A673 (cell line): ENCODE measurements around the gene TMEM144. TPM values are rescaled to one million over a fixed set of nuclear protein-coding genes. Genes with fewer than 3 reads are reported as not detected.

Source experiments
- BruUV-seq: library from RNA; stranded (reverse); fragments of 400-500 nt; replicated peaks from 2 replicates; lab custom pipeline; 2021; lab: Mats Ljungman, UMichigan
- CTCF ChIA-PET: fragments of 300-600 bp; sonication (Branson Sonifier 250); formaldehyde crosslinking; loops from one replicate; lab custom pipeline; 2022; ENCODE audit warnings: antibody characterized with exemption; lab: Charles Lee
- POLR2A ChIA-PET: fragments of 300-600 bp; sonication (Branson Sonifier 250); formaldehyde crosslinking; loops from one replicate; lab custom pipeline; 2022; ENCODE audit warnings: antibody characterized with exemption; ENCODE audit not compliant: low non-redundant PET; lab: Charles Lee
- DNase-seq: peaks from one replicate; pipeline ENCODE4 v3.0.0-alpha.2; 2015; ENCODE audit warnings: low spot score
- H3K27ac ChIP-seq: fragments of 200-600 bp; sonication (generic); 2 replicates; pipeline ENCODE4 v1.5.1; 2016; ENCODE audit warnings: mixed run types, low read depth, mild to moderate bottlenecking, mixed read lengths, antibody characterized with exemption, low read length; ENCODE audit not compliant: poor library complexity, severe bottlenecking
- H3K27me3 ChIP-seq: fragments of 200-600 bp; sonication (generic); replicated peaks from 2 replicates; pipeline ENCODE4 v1.6.1; 2017; ENCODE audit warnings: mixed run types, low read depth, mild to moderate bottlenecking, mixed read lengths, antibody characterized with exemption, low read length; ENCODE audit not compliant: insufficient read depth, poor library complexity
- H3K36me3 ChIP-seq: fragments of 200-600 bp; sonication (generic); 2 replicates; pipeline ENCODE4 v1.6.1; 2016; ENCODE audit warnings: mixed run types, mild to moderate bottlenecking, mixed read lengths, antibody characterized with exemption, low read length; ENCODE audit not compliant: insufficient read depth, poor library complexity, severe bottlenecking
- H3K4me1 ChIP-seq: fragments of 200-600 bp; sonication (generic); 2 replicates; pipeline ENCODE4 v1.6.1; 2017; ENCODE audit warnings: mixed run types, mild to moderate bottlenecking, mixed read lengths, antibody characterized with exemption, low read length; ENCODE audit not compliant: insufficient read depth, poor library complexity, severe bottlenecking
- H3K4me3 ChIP-seq: fragments of 200-600 bp; sonication (generic); 2 replicates; pipeline ENCODE4 v1.5.1; 2016; ENCODE audit warnings: low read depth, mixed run types, mild to moderate bottlenecking, mixed read lengths, low read length; ENCODE audit not compliant: poor library complexity, severe bottlenecking
- H3K9me3 ChIP-seq: fragments of 200-600 bp; sonication (generic); 2 replicates; pipeline ENCODE4 v1.6.1; 2016; ENCODE audit warnings: mixed run types, low read depth, mild to moderate bottlenecking, mixed read lengths, antibody characterized with exemption, low read length; ENCODE audit not compliant: poor library complexity, severe bottlenecking
- CTCF ChIP-seq: fragments of 300-800, 200-600 bp; sonication (generic); conservative IDR thresholded peaks from 2 replicates; pipeline ENCODE4 v1.5.1; 2017; ENCODE audit warnings: low read depth, mild to moderate bottlenecking, antibody characterized with exemption, low read length, moderate library complexity, mixed read lengths
- EZH2 ChIP-seq: fragments of 200-600 bp; sonication (generic); IDR thresholded peaks from 2 replicates; pipeline ENCODE4 v1.6.1; 2017; ENCODE audit warnings: borderline replicate concordance, low read depth, mild to moderate bottlenecking, mixed read lengths, antibody characterized with exemption, low read length; ENCODE audit not compliant: poor library complexity, severe bottlenecking
- intact Hi-C: fragments of 100-400 bp; cut with micrococcal nuclease; formaldehyde crosslinking; loops from one replicate; pipeline ENCODE4 v1.10.0; 2022; ENCODE audit not compliant: unreplicated experiment
- total RNA-seq: library from RNA; stranded (reverse); gene quantifications from 2 replicates; pipeline ENCODE4 v1.2.3, GENCODE V29; 2021

TMEM144 gene
- total RNA-seq, 1 experiment from 2014 or later, result 4.0 TPM

DNA sequence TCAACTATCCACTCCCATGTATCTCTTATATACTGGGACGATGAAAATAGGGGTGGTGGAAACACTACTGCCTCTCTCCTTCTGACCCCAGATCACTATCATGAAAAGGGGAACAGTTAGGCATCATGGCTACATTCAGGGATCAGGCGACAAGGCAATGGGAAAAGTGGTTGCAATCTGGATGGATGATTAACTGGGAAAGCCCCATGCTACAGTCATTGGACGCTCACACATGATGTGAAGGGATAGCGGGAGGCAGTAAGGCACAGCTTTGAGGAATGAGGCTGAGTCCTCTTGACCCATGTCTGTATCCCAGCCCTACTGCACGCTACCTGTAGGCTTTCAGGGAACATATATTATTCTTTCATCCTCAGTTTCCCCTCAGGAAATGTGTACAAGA lies 47.7 kb upstream of the TMEM144 start:
- no peak overlapping the region for H3K4me3 ChIP-seq
- POLR2A ChIA-PET, result no interaction called here
- intact Hi-C loops, result no loop called here
- BruUV-seq, result no TSS peak
- H3K9me3 ChIP-seq, result no peaks in the 10 kb centered on the region
- no peak for TF ChIP-seq CTCF
- no peak for TF ChIP-seq EZH2
- H3K36me3 ChIP-seq, result no peaks in the 10 kb centered on the region
- H3K4me1 ChIP-seq, result peaks cover 10% of the 10 kb centered on the region
- no peaks in the 10 kb centered on the region for H3K27me3 ChIP-seq
- DNase-seq, result no peak
- CTCF ChIA-PET, result no interaction called here
- H3K27ac ChIP-seq, result no peak overlapping the region

DNA sequence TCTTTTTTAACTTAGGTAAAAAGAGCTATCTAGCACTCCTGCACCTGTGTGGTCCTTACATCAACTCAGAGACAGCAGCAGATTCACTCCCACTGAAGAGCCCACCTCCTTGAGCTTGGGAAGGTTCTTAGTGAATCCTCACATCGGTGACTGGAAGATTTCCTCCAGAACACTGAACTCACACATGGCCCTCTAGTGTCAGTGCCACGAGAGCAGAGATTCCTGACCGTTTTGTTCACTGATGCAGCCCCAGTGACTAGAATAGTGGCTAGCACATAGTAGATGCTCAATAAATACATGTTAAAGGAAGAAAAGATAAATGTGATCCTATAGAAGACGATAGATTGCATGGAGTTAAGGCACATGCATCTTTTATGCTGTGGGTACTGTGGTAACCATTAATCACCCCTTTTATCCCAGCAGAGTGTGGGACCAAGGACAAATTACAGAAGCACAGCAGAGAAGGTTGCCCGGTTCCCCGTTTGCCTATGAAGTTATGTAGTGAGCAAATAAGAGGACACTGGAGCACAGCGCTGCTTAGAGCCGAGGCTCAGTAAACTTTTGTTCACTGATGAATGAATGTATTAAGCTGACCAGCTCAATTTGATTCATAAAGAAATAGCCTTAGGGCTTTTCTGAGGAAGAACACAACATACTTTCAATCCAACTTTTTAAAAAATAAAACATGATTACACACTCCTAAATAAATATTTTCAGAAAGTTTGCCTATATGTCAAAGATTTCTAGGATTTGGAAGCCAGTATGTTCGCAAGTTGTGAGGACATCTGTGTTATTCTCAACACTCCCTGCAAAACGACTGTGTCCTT lies 46.1 kb upstream of the TMEM144 start:
- H3K36me3 ChIP-seq, result no peaks in the 10 kb centered on the region
- no peak overlapping the region for H3K27ac ChIP-seq
- no TSS peak for BruUV-seq
- ChIA-PET CTCF (no interaction called here), POLR2A (no interaction called here)
- H3K9me3 ChIP-seq, result no peaks in the 10 kb centered on the region
- H3K4me3 ChIP-seq, result no peak overlapping the region
- no peak for TF ChIP-seq CTCF
- no peak for TF ChIP-seq EZH2
- no peak for DNase-seq
- H3K4me1 ChIP-seq, result peaks cover 10% of the 10 kb centered on the region
- intact Hi-C loops, result no loop called here
- no peaks in the 10 kb centered on the region for H3K27me3 ChIP-seq

GRCh38 chr4:158164768-158165213 lies 45.5 kb upstream of the TMEM144 start:
- POLR2A ChIA-PET, result no interaction called here
- no peak overlapping the region for H3K4me3 ChIP-seq
- BruUV-seq, result no TSS peak
- CTCF ChIA-PET, result no interaction called here
- TF ChIP-seq CTCF, result no peak
- no peak for TF ChIP-seq EZH2
- no peak overlapping the region for H3K27ac ChIP-seq
- no peaks in the 10 kb centered on the region for H3K36me3 ChIP-seq
- intact Hi-C loops, result no loop called here
- no peaks in the 10 kb centered on the region for H3K27me3 ChIP-seq
- DNase-seq, result peak; percentile 20
- H3K9me3 ChIP-seq, result no peaks in the 10 kb centered on the region
- peaks cover 14% of the 10 kb centered on the region for H3K4me1 ChIP-seq
